ENCODE measurements around the gene GSE1.

The GSE1 gene

GRCh38 chr16:85607321-85607765 lies 5.8 kb upstream of the GSE1 start:
- DNase-seq: no peak

DNA sequence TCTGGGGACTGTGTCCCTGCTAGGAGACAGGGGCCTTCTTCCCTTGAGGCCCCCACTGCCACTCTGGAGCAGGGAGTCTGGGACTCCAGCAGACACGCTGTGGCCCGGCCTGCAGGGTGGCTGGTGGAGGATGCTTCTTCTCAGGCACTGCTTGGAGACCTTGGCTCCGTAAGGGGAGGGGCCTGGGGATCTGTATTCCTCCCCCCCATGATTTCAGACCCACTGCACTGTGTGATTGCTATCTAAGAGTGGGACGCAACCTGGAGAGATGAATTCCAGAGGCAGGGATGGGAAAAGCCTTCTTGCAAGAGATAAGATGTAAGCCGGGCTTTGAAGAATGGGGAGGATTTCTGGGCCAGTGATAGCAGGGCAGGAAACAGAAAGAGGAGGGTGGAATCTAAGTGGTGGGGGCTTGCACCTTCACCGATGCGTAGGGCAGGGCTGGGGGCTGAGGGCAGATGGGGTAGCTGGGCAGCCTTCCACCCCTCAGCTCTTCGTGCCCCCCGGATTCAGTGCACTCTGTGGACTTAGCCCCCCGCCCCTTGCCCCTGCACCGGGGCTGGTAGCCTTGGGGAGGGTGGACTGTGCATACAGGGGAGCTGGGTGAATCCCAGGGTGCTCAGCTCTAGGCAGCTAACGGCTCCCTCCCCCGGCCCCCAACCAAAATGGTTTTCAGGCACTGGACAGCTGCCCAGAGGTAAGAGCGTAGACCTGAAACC lies 5.2 kb upstream of the GSE1 start:
- DNase-seq: no peak

- no peak for DNase-seq
These were observed 4.6 kb upstream of the GSE1 start for GRCh38 chr16:85608515-85608885.

GRCh38 chr16:85608887-85609286 lies 4.2 kb upstream of the GSE1 start:
- no peak for DNase-seq

- DNase-seq: no peak
These were observed 3.6 kb upstream of the GSE1 start for GRCh38 chr16:85609539-85609938.

GRCh38 chr16:85610059-85610445 lies 3.1 kb upstream of the GSE1 start:
- DNase-seq: no peak

- DNase-seq: peak; percentile 53 to 90
These were observed 2.5 kb upstream of the GSE1 start for GRCh38 chr16:85610446-85611193.

- DNase-seq: peak in 1 of 2 experiments; percentile 62
These were observed 2.0 kb upstream of the GSE1 start for GRCh38 chr16:85611194-85611443.

- peak; percentile 61 to 88 for DNase-seq
These were observed 1.5 kb upstream of the GSE1 start for GRCh38 chr16:85611444-85612190.

- DNase-seq: peak in 1 of 2 experiments; percentile 68
These were observed 826 bp upstream of the GSE1 start for GRCh38 chr16:85612191-85612800.

GRCh38 chr16:85613604-85614337 lies 649 bp downstream of the GSE1 start:
- peak in 1 of 2 experiments; percentile 35 for DNase-seq

DNA sequence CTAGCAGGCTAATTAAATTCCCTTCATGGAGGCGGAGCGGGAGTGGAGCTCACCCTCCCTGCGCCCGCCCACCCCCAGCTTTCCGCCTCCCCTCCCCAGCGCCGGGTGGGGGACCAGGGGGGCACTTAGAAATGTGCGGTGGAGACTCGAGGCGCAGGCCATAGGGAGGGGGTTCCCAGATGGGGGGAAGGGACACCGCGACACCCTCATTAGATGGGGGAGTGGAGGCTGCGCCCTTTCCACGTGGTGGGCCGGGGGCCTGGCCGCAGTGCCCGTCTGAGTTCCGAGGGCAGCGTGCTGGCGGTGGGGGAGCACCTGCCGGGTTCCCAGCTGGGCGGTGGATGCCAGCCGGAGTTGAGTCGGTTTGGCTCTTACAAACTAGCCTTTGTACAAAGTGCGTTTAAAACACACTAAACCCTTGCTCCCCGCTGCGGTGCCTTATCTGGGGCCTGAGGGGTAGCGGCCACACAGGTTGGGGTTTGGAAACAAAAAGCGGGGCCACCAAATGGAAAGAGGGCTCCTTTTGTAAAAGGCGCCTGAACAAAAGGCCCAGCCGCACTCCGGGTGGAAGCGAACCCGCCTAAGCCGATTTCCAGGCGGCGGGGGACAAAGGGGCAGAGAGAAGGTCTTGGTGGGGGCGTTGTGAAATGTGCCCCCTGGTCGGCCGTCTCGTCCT lies 1.4 kb downstream of the GSE1 start:
- no peak for DNase-seq

GRCh38 chr16:85615014-85615851 lies 2.1 kb downstream of the GSE1 start:
- no peak for DNase-seq

GRCh38 chr16:85615852-85616606 lies 2.9 kb downstream of the GSE1 start:
- DNase-seq: peak in 1 of 2 experiments; percentile 60

GRCh38 chr16:85616607-85617321 lies 3.6 kb downstream of the GSE1 start:
- peak; percentile 31 to 57 for DNase-seq

GRCh38 chr16:85617948-85618347 lies 4.8 kb downstream of the GSE1 start:
- DNase-seq: no peak

DNA sequence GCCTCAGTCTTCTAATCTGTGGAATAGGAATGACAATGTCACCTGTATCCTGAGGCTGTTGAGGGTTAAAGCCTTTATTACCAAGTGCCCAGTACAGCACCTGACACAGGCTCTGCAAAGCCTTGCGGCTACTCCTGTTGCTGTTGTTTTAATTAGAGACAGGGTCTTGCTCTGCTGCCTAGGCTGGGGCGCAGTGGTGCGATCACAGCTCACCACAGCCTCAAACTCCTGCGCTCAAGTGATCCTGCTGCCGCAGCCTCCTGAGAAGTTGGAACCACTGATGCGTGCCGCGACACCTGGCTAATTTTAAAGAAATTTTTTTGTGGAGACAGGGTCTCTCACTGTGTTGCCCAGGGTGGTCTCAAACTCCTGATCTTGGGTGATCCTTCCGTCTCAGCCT lies 5.4 kb downstream of the GSE1 start:
- no peak for DNase-seq

DNA sequence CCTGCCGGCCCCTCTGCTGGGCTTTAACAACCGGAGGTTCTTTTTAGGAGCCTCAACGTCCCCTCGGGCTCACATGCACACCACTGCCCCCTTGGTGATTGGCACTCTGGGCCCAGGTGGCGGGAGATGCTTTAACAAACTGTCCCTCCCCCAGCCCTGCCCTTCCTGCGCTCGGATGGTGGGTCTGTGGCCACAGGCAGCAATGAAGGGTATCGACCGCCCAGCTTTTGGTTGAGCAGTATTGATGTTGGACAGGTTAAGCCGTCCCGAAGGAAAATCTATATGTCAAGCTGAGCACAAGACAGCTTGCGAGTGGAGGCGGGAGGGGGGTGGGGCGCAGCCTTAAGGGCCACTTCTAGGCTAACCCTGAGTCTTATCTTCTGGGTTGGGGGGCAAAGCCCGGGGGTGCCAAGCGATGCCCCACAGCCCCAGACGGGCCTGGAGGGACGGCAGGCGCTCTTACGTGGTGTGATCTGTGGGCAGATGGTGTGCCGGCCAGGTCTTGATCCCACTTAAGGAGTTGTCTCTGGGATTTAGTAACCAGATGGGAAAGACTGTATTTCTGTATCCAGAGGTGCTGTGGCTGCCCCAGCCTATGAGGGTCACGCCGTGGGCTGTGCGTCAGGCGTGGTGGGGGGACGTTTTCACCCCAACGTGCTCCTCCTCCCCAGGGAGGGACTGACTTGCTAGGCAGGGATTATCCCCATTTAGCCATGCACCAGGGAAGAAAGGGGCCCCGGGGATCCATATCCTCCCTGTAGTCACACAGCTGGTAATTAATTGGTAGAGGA lies 6.2 kb downstream of the GSE1 start:
- no peak for DNase-seq

DNA sequence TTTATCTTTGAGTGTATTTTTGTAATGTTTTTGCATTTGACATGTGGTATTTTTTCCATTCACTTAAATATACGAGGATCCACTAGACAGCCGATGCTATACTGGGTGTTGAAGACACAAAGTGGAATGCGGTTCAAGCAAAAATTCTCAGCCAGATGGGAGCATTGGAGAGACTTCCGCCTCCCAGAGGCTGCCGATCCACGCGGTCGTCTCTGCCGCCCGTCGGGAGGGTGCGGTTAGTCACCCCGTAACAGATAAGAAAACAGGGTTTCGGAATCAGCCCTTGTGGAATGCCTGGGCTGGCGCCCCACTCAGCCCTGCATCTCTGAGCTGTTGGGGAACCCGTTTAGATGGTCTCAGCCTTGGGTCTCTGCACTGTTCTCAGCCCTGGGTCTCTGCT lies 7.3 kb downstream of the GSE1 start:
- DNase-seq: no peak

Data from NCI-H446 (cell line).